Measurements from ENCODE around the gene ESRRA.

DNA sequence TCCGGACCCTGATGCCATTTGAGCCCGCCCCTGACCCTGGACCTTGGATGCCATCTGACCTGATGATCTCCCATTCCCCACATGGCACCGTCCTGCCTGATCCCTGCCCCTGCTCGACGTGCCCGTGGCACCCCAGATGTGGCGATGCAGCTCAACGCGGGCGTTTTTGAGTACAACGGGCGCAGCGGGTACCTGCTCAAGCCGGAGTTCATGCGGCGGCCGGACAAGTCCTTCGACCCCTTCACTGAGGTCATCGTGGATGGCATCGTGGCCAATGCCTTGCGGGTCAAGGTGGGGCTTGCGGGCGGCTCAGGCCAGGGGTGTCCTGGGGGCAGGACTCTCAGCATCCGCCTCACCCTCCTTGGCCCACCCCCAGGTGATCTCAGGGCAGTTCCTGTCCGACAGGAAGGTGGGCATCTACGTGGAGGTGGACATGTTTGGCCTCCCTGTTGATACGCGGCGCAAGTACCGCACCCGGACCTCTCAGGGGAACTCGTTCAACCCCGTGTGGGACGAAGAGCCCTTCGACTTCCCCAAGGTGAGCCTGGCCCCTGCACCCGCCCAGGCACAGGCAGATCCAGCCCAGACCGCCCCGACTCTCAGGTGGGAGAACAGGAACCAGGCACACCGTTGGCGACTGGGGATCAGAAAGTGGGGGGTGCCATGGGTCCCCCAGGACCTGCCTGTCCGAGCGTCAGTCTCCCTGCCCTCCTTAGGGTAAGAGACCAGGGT, 42.9 kb upstream of the ESRRA start:
- TF ChIP-seq, protein P1, sequence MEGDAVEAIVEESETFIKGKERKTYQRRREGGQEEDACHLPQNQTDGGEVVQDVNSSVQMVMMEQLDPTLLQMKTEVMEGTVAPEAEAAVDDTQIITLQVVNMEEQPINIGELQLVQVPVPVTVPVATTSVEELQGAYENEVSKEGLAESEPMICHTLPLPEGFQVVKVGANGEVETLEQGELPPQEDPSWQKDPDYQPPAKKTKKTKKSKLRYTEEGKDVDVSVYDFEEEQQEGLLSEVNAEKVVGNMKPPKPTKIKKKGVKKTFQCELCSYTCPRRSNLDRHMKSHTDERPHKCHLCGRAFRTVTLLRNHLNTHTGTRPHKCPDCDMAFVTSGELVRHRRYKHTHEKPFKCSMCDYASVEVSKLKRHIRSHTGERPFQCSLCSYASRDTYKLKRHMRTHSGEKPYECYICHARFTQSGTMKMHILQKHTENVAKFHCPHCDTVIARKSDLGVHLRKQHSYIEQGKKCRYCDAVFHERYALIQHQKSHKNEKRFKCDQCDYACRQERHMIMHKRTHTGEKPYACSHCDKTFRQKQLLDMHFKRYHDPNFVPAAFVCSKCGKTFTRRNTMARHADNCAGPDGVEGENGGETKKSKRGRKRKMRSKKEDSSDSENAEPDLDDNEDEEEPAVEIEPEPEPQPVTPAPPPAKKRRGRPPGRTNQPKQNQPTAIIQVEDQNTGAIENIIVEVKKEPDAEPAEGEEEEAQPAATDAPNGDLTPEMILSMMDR (conservative IDR thresholded peaks at IDR 0.05; ENCODE audit: low read depth, low read length): no peak
- TF ChIP-seq POLR2A (IDR thresholded peaks at IDR 0.05; ENCODE audit: low read depth, low read length) (no peak), SMC3 (IDR thresholded peaks at IDR 0.05; ENCODE audit: low read depth, low read length) (no peak), RFX5 (IDR thresholded peaks at IDR 0.05; ENCODE audit: low read depth, low read length) (no peak), BHLHE40 (IDR thresholded peaks at IDR 0.05; ENCODE audit: low read depth, low read length) (no peak), CHD1 (IDR thresholded peaks at IDR 0.05; ENCODE audit: low read depth, low read length) (no peak), MXI1 (IDR thresholded peaks at IDR 0.05; ENCODE audit: borderline replicate concordance, low read depth, low read length) (no peak), FOS (IDR thresholded peaks at IDR 0.05; ENCODE audit: low read depth, low read length) (no peak), NFE2L2 (IDR thresholded peaks at IDR 0.05; ENCODE audit: low read depth, low read length) (no peak), RAD21 (IDR thresholded peaks at IDR 0.05; ENCODE audit: low read length) (no peak), RCOR1 (IDR thresholded peaks at IDR 0.05; ENCODE audit: insufficient replicate concordance, low read length) (no peak)
- TF ChIP-seq, protein P2, sequence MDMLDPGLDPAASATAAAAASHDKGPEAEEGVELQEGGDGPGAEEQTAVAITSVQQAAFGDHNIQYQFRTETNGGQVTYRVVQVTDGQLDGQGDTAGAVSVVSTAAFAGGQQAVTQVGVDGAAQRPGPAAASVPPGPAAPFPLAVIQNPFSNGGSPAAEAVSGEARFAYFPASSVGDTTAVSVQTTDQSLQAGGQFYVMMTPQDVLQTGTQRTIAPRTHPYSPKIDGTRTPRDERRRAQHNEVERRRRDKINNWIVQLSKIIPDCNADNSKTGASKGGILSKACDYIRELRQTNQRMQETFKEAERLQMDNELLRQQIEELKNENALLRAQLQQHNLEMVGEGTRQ (IDR thresholded peaks at IDR 0.05; ENCODE audit: low read depth, low read length): no peak
- TF ChIP-seq, protein P3, sequence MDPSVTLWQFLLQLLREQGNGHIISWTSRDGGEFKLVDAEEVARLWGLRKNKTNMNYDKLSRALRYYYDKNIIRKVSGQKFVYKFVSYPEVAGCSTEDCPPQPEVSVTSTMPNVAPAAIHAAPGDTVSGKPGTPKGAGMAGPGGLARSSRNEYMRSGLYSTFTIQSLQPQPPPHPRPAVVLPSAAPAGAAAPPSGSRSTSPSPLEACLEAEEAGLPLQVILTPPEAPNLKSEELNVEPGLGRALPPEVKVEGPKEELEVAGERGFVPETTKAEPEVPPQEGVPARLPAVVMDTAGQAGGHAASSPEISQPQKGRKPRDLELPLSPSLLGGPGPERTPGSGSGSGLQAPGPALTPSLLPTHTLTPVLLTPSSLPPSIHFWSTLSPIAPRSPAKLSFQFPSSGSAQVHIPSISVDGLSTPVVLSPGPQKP (IDR thresholded peaks at IDR 0.05; ENCODE audit: borderline replicate concordance, low read depth, low read length): no peak

All from IMR-90 (cell line).